ENCODE data around the gene OPCML.

- TF ChIP-seq CTCF (IDR thresholded peaks at IDR 0.05) = no peak
- no peak for TF ChIP-seq POLR2A (IDR thresholded peaks at IDR 0.05; ENCODE audit: low read depth)
These were observed 365.6 kb downstream of the OPCML start for GRCh38 chr11:133166662-133167061.

All from esophagus muscularis mucosa (tissue), 3 donors.